HEK293 (cell line): ENCODE measurements around the gene RAMP3.

ENCODE experiments used
- CTCF ChIA-PET: fragments of 350-600 bp; formaldehyde crosslinking; extraction: SDS; loops from one replicate; lab custom pipeline; 2021; ENCODE audit warnings: antibody characterized with exemption; lab: Yijun Ruan, JAX
- POLR2A ChIA-PET: fragments of 300-600 bp; formaldehyde crosslinking; extraction: SDS; loops from one replicate; lab custom pipeline; 2020; ENCODE audit warnings: antibody characterized with exemption, inconsistent platforms; lab: Yijun Ruan, JAX
- H3K27ac ChIP-seq: fragments of 200-500 bp; sonication (Bioruptor generic); 2 replicates; pipeline ENCODE4 v1.5.1; 2014; ENCODE audit warnings: low read depth, low read length, control low read depth, inconsistent platforms; ENCODE audit errors: extremely low read depth
- H3K36me3 ChIP-seq, 2 experiments: fragments of 200-500 bp in 1 of 2; sonication (Bioruptor generic) in 1 of 2; 1 replicate in 1 of 2; 2 replicates in 1 of 2; pipeline ENCODE4 v1.5.1; 2014 to 2017; ENCODE audit warnings: inconsistent platforms in 2 of 2, low read length in 2 of 2; ENCODE audit not compliant: control insufficient read depth in 2 of 2, insufficient read depth in 1 of 2
- H3K4me1 ChIP-seq: fragments of 200-500 bp; sonication (Bioruptor generic); 2 replicates; pipeline ENCODE4 v1.5.1; 2014; ENCODE audit warnings: mild to moderate bottlenecking, low read length, inconsistent platforms; ENCODE audit not compliant: control insufficient read depth, insufficient read depth
- H3K4me3 ChIP-seq: 2 replicates; pipeline ENCODE4 v1.5.1; 2011; ENCODE audit warnings: low read depth, mild to moderate bottlenecking, control low read depth, low read length, moderate library complexity
- H3K9me3 ChIP-seq: fragments of 200-500 bp; sonication (Bioruptor generic); 2 replicates; pipeline ENCODE4 v1.5.1; 2014; ENCODE audit warnings: low read depth, low read length, inconsistent platforms; ENCODE audit not compliant: control insufficient read depth, insufficient read depth
- BCL11B ChIP-seq: fragments of 450-650 bp; formaldehyde crosslinking; IDR thresholded peaks from 2 replicates; pipeline ENCODE4 v1.5.1; 2016; ENCODE audit warnings: low read depth, missing biosample characterization, missing genetic modification characterization
- GFI1B ChIP-seq: fragments of 450-650 bp; formaldehyde crosslinking; IDR thresholded peaks from 2 replicates; pipeline ENCODE4 v1.5.1; 2016; ENCODE audit warnings: missing biosample characterization, missing genetic modification characterization
- MYNN ChIP-seq: fragments of 450-650 bp; formaldehyde crosslinking; IDR thresholded peaks from 2 replicates; pipeline ENCODE4 v1.5.1; 2016; ENCODE audit warnings: missing biosample characterization, missing genetic modification characterization, borderline replicate concordance
- YY1 ChIP-seq: fragments of 450-650 bp; formaldehyde crosslinking; IDR thresholded peaks from 2 replicates; pipeline ENCODE4 v1.5.1; 2018; ENCODE audit warnings: missing biosample characterization, missing genetic modification characterization
- YY2 ChIP-seq: fragments of 450-650 bp; formaldehyde crosslinking; IDR thresholded peaks from 2 replicates; pipeline ENCODE4 v1.5.1; 2016; ENCODE audit warnings: missing biosample characterization, missing genetic modification characterization
- ZBTB1 ChIP-seq: fragments of 450-650 bp; formaldehyde crosslinking; IDR thresholded peaks from 2 replicates; pipeline ENCODE4 v1.5.1; 2016; ENCODE audit warnings: missing biosample characterization, missing genetic modification characterization
- ZFP3 ChIP-seq: fragments of 450-650 bp; formaldehyde crosslinking; IDR thresholded peaks from 2 replicates; pipeline ENCODE4 v1.5.1; 2016; ENCODE audit warnings: low read depth, missing biosample characterization, missing genetic modification characterization
- ZFP37 ChIP-seq: fragments of 450-650 bp; formaldehyde crosslinking; IDR thresholded peaks from 2 replicates; pipeline ENCODE4 v1.5.1; 2016; ENCODE audit warnings: missing biosample characterization, missing genetic modification characterization
- ZIC2 ChIP-seq: fragments of 450-650 bp; formaldehyde crosslinking; IDR thresholded peaks from 2 replicates; pipeline ENCODE4 v1.5.1; 2016; ENCODE audit warnings: missing biosample characterization, missing genetic modification characterization
- ZNF138 ChIP-seq: fragments of 450-650 bp; formaldehyde crosslinking; IDR thresholded peaks from 2 replicates; pipeline ENCODE4 v1.5.1; 2016; ENCODE audit warnings: missing biosample characterization, missing genetic modification characterization, borderline replicate concordance
- ZNF155 ChIP-seq: fragments of 450-650 bp; formaldehyde crosslinking; IDR thresholded peaks from 2 replicates; pipeline ENCODE4 v1.5.1; 2016; ENCODE audit warnings: missing biosample characterization, missing genetic modification characterization
- ZNF23 ChIP-seq: fragments of 450-650 bp; formaldehyde crosslinking; IDR thresholded peaks from 2 replicates; pipeline ENCODE4 v1.5.1; 2016; ENCODE audit warnings: missing biosample characterization, missing genetic modification characterization, borderline replicate concordance
- ZNF311 ChIP-seq: fragments of 450-650 bp; formaldehyde crosslinking; IDR thresholded peaks from 2 replicates; pipeline ENCODE4 v1.5.1; 2017; ENCODE audit warnings: missing biosample characterization, missing genetic modification characterization, borderline replicate concordance
- ZNF350 ChIP-seq: fragments of 450-650 bp; formaldehyde crosslinking; IDR thresholded peaks from 2 replicates; pipeline ENCODE4 v1.5.0; 2017; ENCODE audit warnings: missing biosample characterization, mild to moderate bottlenecking, missing genetic modification characterization
- ZNF391 ChIP-seq: fragments of 450-650 bp; formaldehyde crosslinking; IDR thresholded peaks from 2 replicates; pipeline ENCODE4 v1.5.1; 2016; ENCODE audit warnings: low read depth, missing biosample characterization, missing genetic modification characterization, borderline replicate concordance
- ZNF416 ChIP-seq: fragments of 450-650 bp; formaldehyde crosslinking; IDR thresholded peaks from 2 replicates; pipeline ENCODE4 v1.5.1; 2016; ENCODE audit warnings: missing biosample characterization, missing genetic modification characterization
- ZNF48 ChIP-seq: fragments of 450-650 bp; formaldehyde crosslinking; IDR thresholded peaks from 2 replicates; pipeline ENCODE4 v1.5.1; 2016; ENCODE audit warnings: missing biosample characterization, missing genetic modification characterization
- ZNF530 ChIP-seq: fragments of 450-650 bp; formaldehyde crosslinking; IDR thresholded peaks from 2 replicates; pipeline ENCODE4 v1.5.1; 2016; ENCODE audit warnings: low read depth, missing biosample characterization, missing genetic modification characterization
- ZNF560 ChIP-seq: fragments of 450-650 bp; formaldehyde crosslinking; IDR thresholded peaks from 2 replicates; pipeline ENCODE4 v1.5.1; 2017; ENCODE audit warnings: missing biosample characterization, missing genetic modification characterization, borderline replicate concordance
- ZNF624 ChIP-seq: fragments of 450-650 bp; formaldehyde crosslinking; IDR thresholded peaks from 2 replicates; pipeline ENCODE4 v1.5.1; 2017; ENCODE audit warnings: missing biosample characterization, missing genetic modification characterization
- ZNF660 ChIP-seq: fragments of 450-650 bp; IDR thresholded peaks from 2 replicates; pipeline ENCODE4 v1.5.1; 2018; ENCODE audit warnings: missing biosample characterization, mild to moderate bottlenecking, missing genetic modification characterization
- ZNF777 ChIP-seq: fragments of 450-650 bp; formaldehyde crosslinking; IDR thresholded peaks from 2 replicates; pipeline ENCODE4 v1.5.1; 2017; ENCODE audit warnings: missing biosample characterization, missing genetic modification characterization, borderline replicate concordance
- ZNF837 ChIP-seq: fragments of 450-650 bp; formaldehyde crosslinking; IDR thresholded peaks from 2 replicates; pipeline ENCODE4 v1.5.1; 2016; ENCODE audit warnings: missing biosample characterization, missing genetic modification characterization
- TF ChIP-seq, protein P1 (sequence below): fragments of 450-650 bp; formaldehyde crosslinking; IDR thresholded peaks from 2 replicates; pipeline ENCODE4; 2016; ENCODE audit warnings: missing biosample characterization, missing genetic modification characterization
- TF ChIP-seq, protein P2 (sequence below): fragments of 450-650 bp; formaldehyde crosslinking; IDR thresholded peaks from 2 replicates; pipeline ENCODE4 v1.5.1; 2016; ENCODE audit warnings: missing biosample characterization, missing genetic modification characterization
- TF ChIP-seq, protein P3 (sequence below): fragments of 450-650 bp; formaldehyde crosslinking; IDR thresholded peaks from 2 replicates; pipeline ENCODE4 v1.5.1; 2016; ENCODE audit warnings: missing biosample characterization, missing genetic modification characterization
- TF ChIP-seq, protein P4 (sequence below): fragments of 450-650 bp; formaldehyde crosslinking; IDR thresholded peaks from 2 replicates; pipeline ENCODE4 v1.5.1; 2017; ENCODE audit warnings: missing biosample characterization, missing genetic modification characterization

RAMP3 gene

DNA sequence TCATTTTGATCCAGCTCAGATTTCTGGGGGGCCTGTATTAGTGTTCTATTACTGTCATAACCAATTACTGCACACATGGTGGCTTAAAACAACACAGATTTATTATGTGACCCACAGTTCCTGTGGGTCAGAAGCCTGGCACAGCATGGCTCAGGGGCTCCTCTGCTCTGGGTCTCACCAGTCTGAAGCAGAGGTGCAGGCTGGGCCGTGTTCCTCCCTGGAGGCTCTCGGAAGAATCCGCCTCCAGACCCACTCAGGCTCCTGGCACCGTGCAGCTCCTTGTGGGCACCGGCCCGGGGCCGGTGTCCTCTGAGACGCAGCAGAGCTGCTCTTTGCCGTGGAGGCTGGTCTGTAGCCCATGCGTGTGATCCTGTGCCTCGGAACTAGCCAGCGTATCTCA lies 61.5 kb downstream of the RAMP3 start:
- TF ChIP-seq ZFP37 (tag by site-specific recombination) (no peak), MYNN (no peak), ZNF624 (no peak), ZBTB1 (tag by site-specific recombination) (no peak), ZNF837 (no peak), ZNF350 (tag by site-specific recombination) (no peak), ZNF138 (no peak), YY1 (tag by site-specific recombination) (no peak), ZNF416 (tag by site-specific recombination) (no peak), ZNF391 (tag by site-specific recombination) (no peak), ZFP3 (no peak), ZNF48 (tag by site-specific recombination) (no peak), GFI1B (tag by site-specific recombination) (no peak), ZNF23 (tag by site-specific recombination) (no peak)
- TF ChIP-seq, protein P1, sequence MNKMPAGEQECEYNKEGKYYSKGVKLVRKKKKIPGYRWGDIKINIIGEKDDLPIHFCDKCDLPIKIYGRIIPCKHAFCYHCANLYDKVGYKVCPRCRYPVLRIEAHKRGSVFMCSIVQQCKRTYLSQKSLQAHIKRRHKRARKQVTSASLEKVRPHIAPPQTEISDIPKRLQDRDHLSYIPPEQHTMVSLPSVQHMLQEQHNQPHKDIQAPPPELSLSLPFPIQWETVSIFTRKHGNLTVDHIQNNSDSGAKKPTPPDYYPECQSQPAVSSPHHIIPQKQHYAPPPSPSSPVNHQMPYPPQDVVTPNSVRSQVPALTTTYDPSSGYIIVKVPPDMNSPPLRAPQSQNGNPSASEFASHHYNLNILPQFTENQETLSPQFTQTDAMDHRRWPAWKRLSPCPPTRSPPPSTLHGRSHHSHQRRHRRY (tag by site-specific recombination): no peak
- TF ChIP-seq, protein P2, sequence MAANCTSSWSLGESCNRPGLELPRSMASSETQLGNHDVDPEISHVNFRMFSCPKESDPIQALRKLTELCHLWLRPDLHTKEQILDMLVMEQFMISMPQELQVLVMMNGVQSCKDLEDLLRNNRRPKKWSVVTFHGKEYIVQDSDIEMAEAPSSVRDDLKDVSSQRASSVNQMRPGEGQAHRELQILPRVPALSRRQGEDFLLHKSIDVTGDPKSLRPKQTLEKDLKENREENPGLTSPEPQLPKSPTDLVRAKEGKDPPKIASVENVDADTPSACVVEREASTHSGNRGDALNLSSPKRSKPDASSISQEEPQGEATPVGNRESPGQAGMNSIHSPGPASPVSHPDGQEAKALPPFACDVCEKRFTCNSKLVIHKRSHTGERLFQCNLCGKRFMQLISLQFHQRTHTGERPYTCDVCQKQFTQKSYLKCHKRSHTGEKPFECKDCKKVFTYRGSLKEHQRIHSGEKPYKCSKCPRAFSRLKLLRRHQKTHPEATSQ (tag by site-specific recombination): no peak
- H3K4me1 ChIP-seq: no peaks in the 10 kb centered on the region
- no peak overlapping the region for H3K4me3 ChIP-seq
- no peaks in the 10 kb centered on the region for H3K9me3 ChIP-seq
- ChIA-PET POLR2A (no interaction called here), CTCF (interaction anchor here (0.6 to 1.0 kb wide), 2 partner anchors 39 to 41 kb away, joined by 3 read pairs; no protein-coding TSS in a partner anchor)
- H3K27ac ChIP-seq: no peak overlapping the region
- H3K36me3 ChIP-seq: no peaks in the 10 kb centered on the region

DNA sequence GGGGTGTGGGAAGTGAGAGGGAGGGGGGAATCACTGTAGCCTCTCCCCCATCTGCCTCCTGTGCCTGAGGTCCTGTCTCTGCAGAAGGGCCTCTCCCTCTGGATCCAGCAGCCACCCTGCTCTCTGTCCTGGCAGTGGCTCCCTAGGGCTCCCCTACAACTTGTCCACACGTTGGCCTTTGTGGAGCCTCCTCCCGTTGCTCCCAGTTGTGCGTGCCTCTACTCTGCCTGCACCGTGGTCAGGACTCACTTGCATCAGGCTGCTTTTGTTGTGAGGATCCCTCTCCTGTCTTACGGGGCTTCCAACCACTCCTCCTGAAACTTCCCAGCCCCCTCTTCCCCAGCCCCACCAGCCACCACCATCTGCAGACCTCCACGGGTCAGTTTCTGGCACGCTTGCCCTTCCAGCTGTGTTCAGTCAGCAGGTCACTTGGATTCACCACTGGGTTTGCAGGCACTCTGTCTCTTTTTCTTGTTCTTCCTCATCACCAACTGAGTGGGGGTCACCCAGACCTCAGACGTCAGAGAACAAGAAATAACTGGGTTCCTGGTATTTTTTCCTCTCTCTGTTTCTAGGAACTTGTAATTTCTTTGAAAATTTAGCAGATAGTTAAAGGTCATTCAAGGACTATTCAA lies 62.3 kb downstream of the RAMP3 start:
- H3K36me3 ChIP-seq: no peaks in the 10 kb centered on the region
- no peak for TF ChIP-seq ZNF777 (tag by site-specific recombination)
- TF ChIP-seq ZIC2: 0 out of 2 replicates have a peak, but pooled peaks have one; percentile 4
- TF ChIP-seq ZNF660: no peak
- TF ChIP-seq ZNF530 (tag by site-specific recombination): no peak
- TF ChIP-seq, all 188 proteins: peak for 1
- Histone ChIP-seq H3K4me1 (no peaks in the 10 kb centered on the region), H3K9me3 (no peaks in the 10 kb centered on the region), H3K4me3 (no peak overlapping the region), H3K27ac (no peak overlapping the region)
- ChIA-PET CTCF (no interaction called here), POLR2A (no interaction called here)

DNA sequence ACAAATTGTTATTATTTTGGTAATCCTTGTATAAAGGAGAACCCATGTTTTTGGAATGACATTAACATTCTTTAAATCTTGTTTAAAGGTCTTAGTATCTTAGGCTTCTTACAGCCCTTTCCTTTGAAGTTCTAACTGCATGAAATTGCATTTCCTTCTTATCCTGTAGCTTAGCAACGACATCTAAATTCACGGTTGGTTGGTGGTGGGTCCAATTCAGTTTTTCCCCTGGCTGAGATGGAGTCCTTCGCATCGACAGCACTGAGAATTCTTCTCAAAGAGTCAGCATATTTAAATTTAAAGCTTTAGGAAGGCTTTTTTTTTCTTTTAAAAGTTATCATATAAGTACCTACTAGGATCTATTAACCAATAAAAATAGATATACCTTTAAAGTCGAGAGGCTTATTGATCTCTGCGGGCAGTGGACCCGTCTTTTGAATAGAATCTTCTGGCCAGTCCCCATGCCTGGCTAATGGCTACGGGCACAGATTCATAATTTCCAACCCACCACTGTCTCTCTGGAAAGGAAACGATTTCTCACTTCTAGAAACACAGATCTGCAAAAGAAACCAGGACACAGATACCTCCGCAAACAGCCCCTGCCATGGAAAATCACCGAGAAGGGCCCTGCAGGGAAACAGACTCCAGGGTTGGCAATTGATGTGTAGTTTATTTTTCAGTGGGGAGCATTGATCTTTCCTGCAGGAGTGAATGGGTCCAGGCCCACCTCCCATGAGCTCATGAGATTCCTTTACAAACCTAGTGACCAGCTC lies 63.4 kb downstream of the RAMP3 start:
- Histone ChIP-seq H3K9me3 (no peaks in the 10 kb centered on the region), H3K36me3 (no peaks in the 10 kb centered on the region), H3K27ac (no peak overlapping the region), H3K4me1 (no peaks in the 10 kb centered on the region), H3K4me3 (no peak overlapping the region)
- CTCF ChIA-PET: interaction anchor here (0.7 kb wide), 1 partner anchor 18 kb away, joined by 3 read pairs; no protein-coding TSS in a partner anchor
- POLR2A ChIA-PET: no interaction called here
- TF ChIP-seq ZNF155 (tag by site-specific recombination) (no peak), ZBTB1 (tag by site-specific recombination) (no peak), YY2 (tag by site-specific recombination) (no peak), ZNF311 (no peak), BCL11B (tag by site-specific recombination) (no peak), ZNF560 (tag by site-specific recombination) (no peak)
- TF ChIP-seq, protein P3, sequence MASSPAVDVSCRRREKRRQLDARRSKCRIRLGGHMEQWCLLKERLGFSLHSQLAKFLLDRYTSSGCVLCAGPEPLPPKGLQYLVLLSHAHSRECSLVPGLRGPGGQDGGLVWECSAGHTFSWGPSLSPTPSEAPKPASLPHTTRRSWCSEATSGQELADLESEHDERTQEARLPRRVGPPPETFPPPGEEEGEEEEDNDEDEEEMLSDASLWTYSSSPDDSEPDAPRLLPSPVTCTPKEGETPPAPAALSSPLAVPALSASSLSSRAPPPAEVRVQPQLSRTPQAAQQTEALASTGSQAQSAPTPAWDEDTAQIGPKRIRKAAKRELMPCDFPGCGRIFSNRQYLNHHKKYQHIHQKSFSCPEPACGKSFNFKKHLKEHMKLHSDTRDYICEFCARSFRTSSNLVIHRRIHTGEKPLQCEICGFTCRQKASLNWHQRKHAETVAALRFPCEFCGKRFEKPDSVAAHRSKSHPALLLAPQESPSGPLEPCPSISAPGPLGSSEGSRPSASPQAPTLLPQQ (tag by site-specific recombination): no peak
- TF ChIP-seq, protein P4, sequence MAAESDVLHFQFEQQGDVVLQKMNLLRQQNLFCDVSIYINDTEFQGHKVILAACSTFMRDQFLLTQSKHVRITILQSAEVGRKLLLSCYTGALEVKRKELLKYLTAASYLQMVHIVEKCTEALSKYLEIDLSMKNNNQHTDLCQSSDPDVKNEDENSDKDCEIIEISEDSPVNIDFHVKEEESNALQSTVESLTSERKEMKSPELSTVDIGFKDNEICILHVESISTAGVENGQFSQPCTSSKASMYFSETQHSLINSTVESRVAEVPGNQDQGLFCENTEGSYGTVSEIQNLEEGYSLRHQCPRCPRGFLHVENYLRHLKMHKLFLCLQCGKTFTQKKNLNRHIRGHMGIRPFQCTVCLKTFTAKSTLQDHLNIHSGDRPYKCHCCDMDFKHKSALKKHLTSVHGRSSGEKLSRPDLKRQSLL (tag by site-specific recombination): no peak
